Thyroid gland (tissue), 4 donors: ENCODE measurements around the gene RENBP. TPM values are rescaled to one million over a fixed set of nuclear protein-coding genes. Genes with fewer than 3 reads are reported as not detected.

Source experiments
- DNase-seq, 2 donors: peaks; one replicate each; pipeline ENCODE4 v3.0.0-alpha.2; 2019
- H3K27ac ChIP-seq, 3 donors: fragments of 200-600 bp; sonication (generic); 1 replicate in 2 of 3; 2 replicates in 1 of 3; pipeline ENCODE4 v1.5.1; 2016 to 2019; ENCODE audit warnings: mild to moderate bottlenecking in 1 of 3, moderate library complexity in 1 of 3
- H3K27me3 ChIP-seq: fragments of 200-600 bp; sonication (generic); one replicate; pipeline ENCODE4 v1.5.1; 2019
- H3K36me3 ChIP-seq, 2 donors: fragments of 200-600 bp; sonication (generic); one replicate each; pipeline ENCODE4 v1.5.1; 2016 to 2019
- H3K4me1 ChIP-seq, 2 donors: fragments of 200-600 bp; sonication (generic); one replicate each; pipeline ENCODE4 v1.5.1; 2017 to 2019
- H3K4me3 ChIP-seq, 3 donors: fragments of 200-600 bp; sonication (generic); replicated peaks in 1 of 3; 1 replicate in 2 of 3; 2 replicates in 1 of 3; pipeline ENCODE4 v1.5.1; 2016; ENCODE audit warnings: mild to moderate bottlenecking in 1 of 3
- H3K9me3 ChIP-seq: fragments of 200-600 bp; sonication (generic); one replicate; pipeline ENCODE4 v1.5.1; 2017
- POLR2A ChIP-seq, 2 donors: fragments of 450-650 bp; IDR thresholded peaks; one replicate each; pipeline ENCODE4 v1.6.1; 2017; ENCODE audit warnings: antibody characterized with exemption in 2 of 2, mild to moderate bottlenecking in 2 of 2, moderate library complexity in 1 of 2
- WGBS, 2 donors: methylation state at CpG; one replicate each; pipeline ENCODE4 v1.1.5; 2017; 5-methylcytosine and 5-hydroxymethylcytosine counted together
- intact Hi-C: fragments of 100-400 bp; cut with DNase I; formaldehyde crosslinking; loops from one replicate; pipeline ENCODE4 v1.15.1; 2023
- total RNA-seq, 4 donors: library from RNA; depleted of rRNA; stranded (reverse); fragments of >200 nt; gene quantifications; one replicate each; pipeline ENCODE4 v1.2.3, GENCODE V29; 2016
- TF ChIP-seq, protein P1 (sequence below), 6 experiments: fragments of 200-600 bp in 3 of 6; fragments of 450-650 bp in 3 of 6; sonication (generic) in 3 of 6; IDR thresholded peaks; one replicate each; pipeline ENCODE4 v1.5.1; 2016 to 2019; ENCODE audit warnings: antibody characterized with exemption in 6 of 6, mild to moderate bottlenecking in 2 of 6, inconsistent platforms in 1 of 6, moderate library complexity in 1 of 6

RENBP gene
- total RNA-seq, 4 donors from 2014 or later: 3.6 to 16.5 (median 4.4) TPM

DNA sequence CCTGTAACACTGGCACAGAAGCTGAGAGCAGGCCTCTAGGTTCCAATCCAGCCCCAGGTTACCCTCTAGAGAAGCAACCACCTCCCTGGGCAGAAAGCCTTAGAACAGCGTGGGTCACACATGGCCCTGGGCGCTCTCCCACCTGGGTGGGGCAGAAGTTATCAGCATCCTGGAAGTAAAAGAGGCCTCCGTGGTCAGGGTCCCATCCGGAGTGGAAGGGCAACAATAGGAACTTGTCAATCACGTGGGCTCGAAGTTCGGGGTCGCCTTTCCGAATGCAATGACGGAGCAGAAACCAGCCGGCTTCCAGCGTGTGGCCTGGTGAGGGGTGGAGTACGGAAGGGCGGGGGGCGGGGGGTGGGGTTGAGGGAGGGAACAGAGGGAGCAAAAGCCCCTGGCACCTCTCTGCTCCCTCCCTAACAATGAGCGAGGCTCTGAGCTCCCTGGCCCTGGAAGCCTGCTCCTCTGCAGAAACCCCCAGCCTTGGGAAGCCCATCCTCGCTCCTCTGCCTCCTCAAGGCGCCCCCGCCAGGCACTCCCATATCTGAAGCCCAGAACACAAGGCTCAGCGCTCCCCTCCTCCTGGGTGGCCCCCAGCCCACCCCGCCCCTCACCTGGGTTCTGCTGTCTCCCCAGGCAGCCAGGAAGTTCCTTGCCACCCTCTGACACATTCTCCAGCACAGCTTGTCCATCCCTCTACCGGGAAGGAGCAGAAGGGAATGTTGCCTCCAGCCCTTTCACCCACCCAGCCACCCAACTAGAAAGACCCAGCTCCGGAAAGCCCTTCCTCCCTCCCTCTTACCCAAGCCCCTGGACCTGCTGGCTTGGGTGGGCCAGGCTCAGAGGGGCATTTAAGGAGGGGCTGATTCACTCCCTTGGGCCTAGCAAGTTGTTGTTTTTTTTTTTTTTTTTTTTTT, 2.8 kb downstream of the RENBP start:
- H3K4me3 ChIP-seq: no peak overlapping the region
- intact Hi-C loops: no loop called here
- no peaks in the 10 kb centered on the region for H3K9me3 ChIP-seq
- peaks cover 0 to 4% of the 10 kb centered on the region in 2 donors for H3K4me1 ChIP-seq
- H3K27me3 ChIP-seq: no peaks in the 10 kb centered on the region
- 59 to 71% methylated on average over 5 to 7 of the region's 23 CpGs for WGBS, 2 donors
- H3K27ac ChIP-seq: no peak overlapping the region
- no peaks in the 10 kb centered on the region for H3K36me3 ChIP-seq
- DNase-seq: no peak
- no peak for TF ChIP-seq POLR2A (IDR thresholded peaks at IDR 0.05)
- TF ChIP-seq, protein P1, sequence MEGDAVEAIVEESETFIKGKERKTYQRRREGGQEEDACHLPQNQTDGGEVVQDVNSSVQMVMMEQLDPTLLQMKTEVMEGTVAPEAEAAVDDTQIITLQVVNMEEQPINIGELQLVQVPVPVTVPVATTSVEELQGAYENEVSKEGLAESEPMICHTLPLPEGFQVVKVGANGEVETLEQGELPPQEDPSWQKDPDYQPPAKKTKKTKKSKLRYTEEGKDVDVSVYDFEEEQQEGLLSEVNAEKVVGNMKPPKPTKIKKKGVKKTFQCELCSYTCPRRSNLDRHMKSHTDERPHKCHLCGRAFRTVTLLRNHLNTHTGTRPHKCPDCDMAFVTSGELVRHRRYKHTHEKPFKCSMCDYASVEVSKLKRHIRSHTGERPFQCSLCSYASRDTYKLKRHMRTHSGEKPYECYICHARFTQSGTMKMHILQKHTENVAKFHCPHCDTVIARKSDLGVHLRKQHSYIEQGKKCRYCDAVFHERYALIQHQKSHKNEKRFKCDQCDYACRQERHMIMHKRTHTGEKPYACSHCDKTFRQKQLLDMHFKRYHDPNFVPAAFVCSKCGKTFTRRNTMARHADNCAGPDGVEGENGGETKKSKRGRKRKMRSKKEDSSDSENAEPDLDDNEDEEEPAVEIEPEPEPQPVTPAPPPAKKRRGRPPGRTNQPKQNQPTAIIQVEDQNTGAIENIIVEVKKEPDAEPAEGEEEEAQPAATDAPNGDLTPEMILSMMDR (IDR thresholded peaks at IDR 0.05): no peak

DNA sequence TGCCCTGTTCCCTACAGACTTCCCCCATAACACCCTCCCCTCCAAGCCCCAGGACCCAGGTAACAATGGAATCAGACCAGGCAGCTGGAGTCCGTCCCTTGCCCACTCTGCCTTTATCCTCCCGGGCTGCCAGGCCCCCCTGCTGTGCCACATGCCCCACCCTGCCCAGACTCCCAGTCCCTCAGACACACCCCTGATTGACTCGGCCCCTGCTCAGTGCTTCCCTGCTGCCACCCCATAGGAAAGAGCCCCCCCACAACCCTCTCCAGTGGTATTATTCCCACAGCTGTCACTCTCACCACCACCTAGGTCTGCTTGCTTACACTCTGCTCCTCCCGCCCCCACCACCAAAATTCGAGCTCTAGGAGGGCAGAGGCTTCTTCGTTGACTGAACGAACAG, 4.9 kb downstream of the RENBP start:
- no peaks in the 10 kb centered on the region for H3K36me3 ChIP-seq
- peaks cover 0 to 10% of the 10 kb centered on the region in 2 donors for H3K4me1 ChIP-seq
- no peak for DNase-seq
- no peak overlapping the region for H3K4me3 ChIP-seq
- no peak overlapping the region for H3K27ac ChIP-seq
- no peaks in the 10 kb centered on the region for H3K9me3 ChIP-seq
- intact Hi-C loops: loop anchor here (10.0 kb wide), 1 partner anchor 65 kb away; no protein-coding TSS in a partner anchor
- WGBS, 2 donors: 58 to 93% methylated on average over 3 to 5 of the region's 7 CpGs
- no peaks in the 10 kb centered on the region for H3K27me3 ChIP-seq
- no peak for TF ChIP-seq POLR2A (IDR thresholded peaks at IDR 0.05)
- TF ChIP-seq, protein P1 (IDR thresholded peaks at IDR 0.05): no peak

DNA sequence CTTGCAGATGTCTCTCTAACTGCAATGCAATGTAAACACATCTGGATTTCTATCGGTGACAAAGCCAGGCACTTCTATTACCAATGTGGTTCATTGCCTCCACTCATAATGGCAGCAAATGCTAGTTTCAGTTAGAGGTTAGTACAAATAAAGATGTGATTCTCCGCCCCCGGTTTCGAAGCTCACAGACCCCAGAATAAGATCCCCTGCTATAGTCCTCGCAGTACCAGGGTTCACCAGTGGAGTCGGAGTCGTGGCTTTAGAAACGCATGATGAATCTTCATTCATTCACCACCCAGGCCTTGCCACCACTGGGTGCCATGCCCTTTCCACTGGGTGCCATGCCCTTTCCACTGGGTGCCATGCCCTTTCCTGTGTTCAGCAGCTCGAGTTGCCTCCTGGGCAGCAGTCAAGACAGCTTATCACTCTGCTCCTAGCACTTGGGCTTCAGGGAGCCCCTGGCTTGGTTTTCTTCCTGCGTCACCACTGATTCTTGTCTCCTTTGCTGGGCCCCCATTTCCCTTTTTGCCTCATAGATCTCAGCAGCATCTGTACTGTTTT, 6.1 kb downstream of the RENBP start:
- no peaks in the 10 kb centered on the region for H3K27me3 ChIP-seq
- no peak overlapping the region for H3K27ac ChIP-seq
- no peak overlapping the region for H3K4me3 ChIP-seq
- WGBS, 2 donors: 88% methylated on average over 6 to 8 of the region's 10 CpGs
- DNase-seq: no peak
- TF ChIP-seq POLR2A (IDR thresholded peaks at IDR 0.05): no peak
- TF ChIP-seq, protein P1 (IDR thresholded peaks at IDR 0.05): no peak
- intact Hi-C loops: loop anchor here (10.0 kb wide), 1 partner anchor 64 kb away; no protein-coding TSS in a partner anchor
- H3K36me3 ChIP-seq: no peaks in the 10 kb centered on the region
- no peaks in the 10 kb centered on the region for H3K9me3 ChIP-seq
- peaks cover 0 to 11% of the 10 kb centered on the region in 2 donors for H3K4me1 ChIP-seq

DNA sequence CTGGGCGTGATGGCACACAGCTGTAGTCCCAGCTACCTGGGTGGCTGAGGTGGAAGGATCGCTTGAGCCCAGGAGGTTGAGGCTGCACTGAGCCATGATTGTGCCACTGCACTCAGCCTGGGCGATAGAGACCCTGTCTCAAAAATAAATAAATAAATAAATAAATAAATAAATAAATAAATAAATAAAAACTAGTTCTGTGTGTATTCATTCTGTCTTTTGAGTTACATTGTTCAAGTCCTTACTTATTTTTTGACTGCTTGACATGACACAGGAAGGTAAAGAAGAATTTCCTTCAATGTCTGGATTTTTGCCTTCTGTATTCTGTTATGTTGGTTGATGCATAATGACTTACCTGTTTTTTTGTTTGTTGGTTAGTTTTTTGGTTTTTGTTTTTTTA, 7.4 kb downstream of the RENBP start:
- WGBS, 2 donors: 93 to 100% methylated on average over 3 of the region's 3 CpGs
- no peaks in the 10 kb centered on the region for H3K36me3 ChIP-seq
- no peaks in the 10 kb centered on the region for H3K27me3 ChIP-seq
- H3K4me3 ChIP-seq: no peak overlapping the region
- H3K27ac ChIP-seq: no peak overlapping the region
- intact Hi-C loops: loop anchor here (10.0 kb wide), 1 partner anchor 62 kb away; no protein-coding TSS in a partner anchor
- no peak for DNase-seq
- no peak for TF ChIP-seq POLR2A (IDR thresholded peaks at IDR 0.05)
- TF ChIP-seq, protein P1 (IDR thresholded peaks at IDR 0.05): no peak
- peaks cover 0 to 11% of the 10 kb centered on the region in 2 donors for H3K4me1 ChIP-seq
- H3K9me3 ChIP-seq: no peaks in the 10 kb centered on the region
